ENCODE results near the gene OLFML1. TPM values are rescaled to one million over a fixed set of nuclear protein-coding genes. Genes with fewer than 3 reads are reported as not detected.

Gene OLFML1
- total RNA-seq (2016; rRNA removed; fragmentation: Illumina TruSeq; extraction: Trizol) (0.69 and 0.89 TPM in 2 replicates), polyA plus RNA-seq (2011; rRNA removed) (0.71 and 0.90 TPM in 2 replicates), polyA minus RNA-seq (2011; rRNA and poly(A)+ RNA removed; ENCODE audit: low replicate concordance) (1.1 and 4.7 TPM in 2 replicates), Bru-seq, nascent RNA (percentile 29 among the genes with signal in this experiment), BruChase-seq, experiment 1, labeled RNA remaining after a 6-hour chase (percentile 34 among the genes with signal in this experiment), BruChase-seq, experiment 2, labeled RNA remaining after a 2-hour chase (percentile 22 among the genes with signal in this experiment)
- total RNA-seq (2016; cell fraction: cytosol; rRNA removed; fragmentation: Illumina TruSeq; extraction: Trizol; ENCODE audit: low read depth): 0.35 and 0.40 TPM in 2 replicates
- 0.82 and 0.86 TPM in 2 replicates for total RNA-seq (2016; cell fraction: insoluble cytoplasmic fraction; rRNA removed; fragmentation: Illumina TruSeq; extraction: Trizol)
- 0.34 and 0.40 TPM in 2 replicates for total RNA-seq (2016; cell fraction: membrane; rRNA removed; fragmentation: Illumina TruSeq; extraction: Trizol)
- total RNA-seq (2016; cell fraction: nucleus; rRNA removed; fragmentation: Illumina TruSeq; extraction: Trizol): 1.2 and 1.8 TPM in 2 replicates
- polyA plus RNA-seq (2011; cell fraction: cytosol; rRNA removed): 0.81 and 0.97 TPM in 2 replicates
- polyA plus RNA-seq (2011; cell fraction: nucleus; rRNA removed): 0.11 and 0.23 TPM in 2 replicates
- 0.67 and 2.1 TPM in 2 replicates for polyA plus RNA-seq (2012)
- 0.12 and 0.19 TPM in 2 replicates for polyA plus RNA-seq (2016; cell fraction: cytosol; fragmentation: Illumina TruSeq; extraction: Trizol; ENCODE audit: low read depth)
- 1.1 and 1.3 TPM in 2 replicates for polyA plus RNA-seq (2016; cell fraction: insoluble cytoplasmic fraction; fragmentation: Illumina TruSeq; extraction: Trizol; ENCODE audit: low read depth)
- 0.26 and 0.30 TPM in 2 replicates for polyA plus RNA-seq (2016; cell fraction: membrane; fragmentation: Illumina TruSeq; extraction: Trizol; ENCODE audit: low read depth)
- polyA plus RNA-seq (2016; cell fraction: nucleus; fragmentation: Illumina TruSeq; extraction: Trizol; ENCODE audit: insufficient read depth, low read depth): 1.5 and 2.6 TPM in 2 replicates
- 0.30 and 0.88 TPM in 2 replicates for polyA minus RNA-seq (2011; cell fraction: cytosol; rRNA and poly(A)+ RNA removed)
- polyA minus RNA-seq (2011; cell fraction: nucleus; rRNA and poly(A)+ RNA removed): 0.64 and 0.75 TPM in 2 replicates
- long read RNA-seq, experiment 1: 0 reads
- long read RNA-seq, experiment 2, partial matches to known transcripts: 0 of 2 reads
- long read RNA-seq, experiment 2, other reads (novel, unspliced or antisense): 1 of 2 reads

- CTCF ChIA-PET (ENCODE audit: low intra/inter-chr PET ratio, low total read pairs): no interaction called here
- Histone ChIP-seq H3K27me3 (ENCODE audit: control insufficient read depth in 1 of 2, insufficient read depth in 2 of 2, low read length in 2 of 2) (peaks cover 1 to 13% of the 10 kb centered on the region in 2 experiments; a peak in 1 of 5 replicates), H2AFZ (ENCODE audit: low read length) (no peak within 1 kb of the TSS), H3K79me2 (ENCODE audit: insufficient read depth, low read length) (no peaks in the 10 kb centered on the region), H4K20me1 (ENCODE audit: insufficient read depth, low read length) (no peaks in the 10 kb centered on the region), H3K9me3 (ENCODE audit: low read length) (no peaks in the 10 kb centered on the region), H3K27ac (ENCODE audit: extremely low read length, insufficient read depth, low read length) (no peak within 1 kb of the TSS), H3K4me2 (ENCODE audit: low read depth, low read length) (peak within 1 kb of the TSS; percentile 69), H3K9ac (ENCODE audit: insufficient read depth, low read depth, low read length) (no peak within 1 kb of the TSS), H3K4me1 (ENCODE audit: insufficient read depth, low read length) (peaks cover 15% of the 10 kb centered on the region; the same call in 1 of the 2 replicates), H3K4me3 (replicated peaks in 1 of 3; ENCODE audit: insufficient read depth in 1 of 3, low read depth in 2 of 3, low read length in 3 of 3) (peak within 1 kb of the TSS; percentile 38 to 58 (median 49); a peak in 5 of 6 replicates), H3K36me3 (replicated peaks in 1 of 2; ENCODE audit: control insufficient read depth in 1 of 2, insufficient read depth in 2 of 2, low read length in 2 of 2) (no peaks in the 10 kb centered on the region)
- DNase-seq (ENCODE audit: low spot score): peak; percentile 12
- WGBS (ENCODE audit: low lambda C conversion rate): 17% methylated on average over 9 of the region's 15 CpGs
- peak; percentile 83 for ATAC-seq
- in situ Hi-C loops (cut with HindIII; ENCODE audit: extremely low pct_ligation_motif_present, low pct_unique_long_range_greater_than_20kb) (no loop called here), intact Hi-C loops (cut with micrococcal nuclease; ENCODE audit: unreplicated experiment) (no loop called here)
- no peak for FAIRE-seq
- BruUV-seq (replicated peaks): no TSS peak
- POLR2A ChIA-PET: interaction anchor here (0.7 kb wide), 1 partner anchor 91 kb away, joined by 3 read pairs; no protein-coding TSS in a partner anchor
- no peak for TF ChIP-seq KAT7 (CRISPR knock-in tag; IDR thresholded peaks at IDR 0.05; ENCODE audit: borderline replicate concordance)
- no peak for TF ChIP-seq REST (IDR thresholded peaks at IDR 0.05; ENCODE audit: borderline replicate concordance in 1 of 2, low read depth in 1 of 2, low read length in 2 of 2)
- no peak for TF ChIP-seq ATM (IDR thresholded peaks at IDR 0.05; ENCODE audit: borderline replicate concordance)
- no peak for TF ChIP-seq ZNF124 (CRISPR knock-in tag; IDR thresholded peaks at IDR 0.05)
- peak; percentile 27; the same call in 1 of the 2 replicates for TF ChIP-seq ZNF501 (CRISPR knock-in tag; IDR thresholded peaks at IDR 0.05)
- peak; percentile 67 for TF ChIP-seq HNF4A (CRISPR knock-in tag; IDR thresholded peaks at IDR 0.05)
- no peak for TF ChIP-seq STAT6 (CRISPR knock-in tag; IDR thresholded peaks at IDR 0.05; ENCODE audit: borderline replicate concordance)
- TF ChIP-seq CBX5 (CRISPR knock-in tag; IDR thresholded peaks at IDR 0.05; ENCODE audit: borderline replicate concordance): no peak
- TF ChIP-seq NFE2 (CRISPR knock-in tag; IDR thresholded peaks at IDR 0.05): no peak
- 0 out of 2 replicates have a peak, but pooled peaks have one; percentile 14 for TF ChIP-seq SALL1 (CRISPR knock-in tag; IDR thresholded peaks at IDR 0.05)
Observed at GRCh38 chr11:7485186-7486097, at the start of gene OLFML1. Gene OLFML1 (plus strand): TSS chr11:7485506. CDS start chr11:7485876, 370 bp downstream.

All from HepG2 (cell line).